GM19467 (cell line): ENCODE data around the gene DDIT4L.
A peak's percentile ranks its signal among the peaks of the same experiment; 100 is the strongest.
"Not testable (repeated sequence)": the region's sequence is repeated elsewhere in the genome, so short reads cannot be mapped to it uniquely, and the experiment has no call there.

Source experiments
- ATAC-seq: cut with Tn5 transposase; IDR thresholded peaks from one replicate; pipeline ENCODE4 v1.9.1; 2021; ENCODE audit warnings: mild to moderate bottlenecking, moderate library complexity; ENCODE audit not compliant: unreplicated experiment

DDIT4L gene, protein sequence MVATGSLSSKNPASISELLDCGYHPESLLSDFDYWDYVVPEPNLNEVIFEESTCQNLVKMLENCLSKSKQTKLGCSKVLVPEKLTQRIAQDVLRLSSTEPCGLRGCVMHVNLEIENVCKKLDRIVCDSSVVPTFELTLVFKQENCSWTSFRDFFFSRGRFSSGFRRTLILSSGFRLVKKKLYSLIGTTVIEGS

DNA sequence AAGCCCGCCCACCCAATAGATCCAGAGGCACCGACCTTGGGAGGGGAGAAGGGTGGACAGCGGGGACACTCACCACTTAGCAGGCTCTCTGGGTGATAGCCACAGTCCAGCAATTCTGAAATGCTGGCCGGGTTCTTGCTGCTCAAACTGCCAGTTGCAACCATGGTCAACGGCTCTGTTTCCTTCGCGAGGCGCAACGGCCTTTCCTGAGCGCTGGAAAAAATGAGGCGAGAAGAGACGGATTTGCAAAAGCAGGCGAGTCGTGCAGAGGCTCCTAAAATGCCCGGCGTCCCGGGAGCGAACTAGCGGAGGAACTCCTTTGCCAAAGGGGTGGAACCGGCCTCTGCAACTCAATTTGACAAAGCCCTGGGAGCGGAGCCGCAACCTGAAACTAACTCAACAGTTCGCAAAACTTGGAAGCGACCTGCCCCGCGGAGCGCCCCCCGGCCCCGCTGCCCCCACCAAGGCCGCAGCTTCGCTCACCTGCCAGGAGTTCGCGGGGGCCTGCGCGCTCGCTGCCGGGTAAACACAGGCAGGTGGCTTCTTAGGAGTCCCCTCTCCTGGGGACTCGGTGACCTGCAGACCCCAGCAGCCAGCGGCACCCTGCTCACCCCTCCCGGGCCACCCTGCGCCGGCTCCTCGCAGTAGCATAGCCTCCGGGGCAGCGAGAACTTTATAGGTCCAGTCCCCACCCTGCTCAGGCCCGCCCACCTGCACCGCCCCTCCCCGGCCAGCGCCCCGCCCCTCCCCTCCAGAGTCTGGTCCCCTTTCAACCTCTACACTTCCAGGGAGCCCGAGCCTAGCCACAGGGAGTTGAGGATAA is at the start of gene DDIT4L:
TSS of gene DDIT4L (minus strand) at position 649 of the 823 bp plus-strand sequence. CDS start at position 164, 485 bp downstream.
- ATAC-seq, result no peak

DNA sequence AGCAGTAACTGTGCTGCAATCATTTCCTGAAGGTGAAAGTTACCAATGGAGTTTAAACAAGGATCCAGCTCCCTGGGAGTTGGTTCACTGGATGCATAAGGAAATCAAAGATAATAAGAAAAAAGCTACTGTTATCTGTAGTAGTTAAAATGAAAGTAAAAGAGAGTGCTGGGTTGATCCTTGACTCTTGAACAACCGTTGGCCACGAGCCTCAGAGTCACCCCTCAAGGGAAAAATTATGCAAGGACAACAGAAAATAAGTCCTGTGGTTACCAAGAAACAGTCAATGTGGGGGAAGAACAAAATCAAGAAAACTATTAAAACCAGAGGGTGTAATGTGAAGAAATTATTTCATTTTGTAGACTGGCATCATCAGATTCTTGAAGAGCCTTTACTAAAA is 49.7 kb upstream of the DDIT4L start:
- no peak for ATAC-seq

DNA sequence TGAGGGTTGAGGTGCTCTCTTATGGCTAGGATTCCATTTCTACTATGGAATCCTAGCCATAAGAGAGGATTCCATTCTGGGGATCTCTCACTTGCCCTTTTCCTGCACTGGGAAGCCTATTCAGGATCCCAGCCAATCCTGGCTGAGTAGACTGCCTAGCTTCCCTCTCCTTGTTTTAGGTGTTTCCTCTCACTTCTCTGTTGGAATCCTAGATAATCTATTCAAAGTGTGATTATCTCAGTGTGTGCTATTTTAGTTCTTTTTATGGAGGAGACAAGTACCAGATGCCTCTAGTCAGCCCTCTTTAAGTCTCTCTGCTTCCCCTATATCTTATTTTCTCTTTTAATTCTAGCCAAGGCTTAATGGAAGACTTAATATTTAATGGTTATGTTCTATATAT is 34.5 kb upstream of the DDIT4L start:
- no peak for ATAC-seq

DNA sequence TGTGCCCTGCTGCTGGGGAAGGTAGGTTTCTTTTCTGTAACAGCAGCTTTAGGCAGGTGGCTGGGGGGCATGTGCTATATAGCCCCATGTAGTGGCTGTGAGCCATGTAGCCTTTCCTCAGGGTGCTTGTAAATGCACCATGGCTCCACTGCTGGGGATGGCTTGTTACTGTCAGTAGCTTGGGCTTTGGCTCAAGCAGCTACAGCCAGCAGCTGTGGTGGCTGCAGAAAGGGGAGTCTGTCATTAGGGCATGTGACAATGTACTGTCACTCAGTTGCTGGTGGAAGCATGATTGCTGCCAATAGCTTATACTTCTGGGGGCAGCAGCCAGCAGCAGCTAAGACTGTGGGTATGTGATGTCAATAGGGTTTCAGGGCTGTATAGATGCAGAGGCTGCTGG is 33.9 kb upstream of the DDIT4L start:
- ATAC-seq, result no peak

DNA sequence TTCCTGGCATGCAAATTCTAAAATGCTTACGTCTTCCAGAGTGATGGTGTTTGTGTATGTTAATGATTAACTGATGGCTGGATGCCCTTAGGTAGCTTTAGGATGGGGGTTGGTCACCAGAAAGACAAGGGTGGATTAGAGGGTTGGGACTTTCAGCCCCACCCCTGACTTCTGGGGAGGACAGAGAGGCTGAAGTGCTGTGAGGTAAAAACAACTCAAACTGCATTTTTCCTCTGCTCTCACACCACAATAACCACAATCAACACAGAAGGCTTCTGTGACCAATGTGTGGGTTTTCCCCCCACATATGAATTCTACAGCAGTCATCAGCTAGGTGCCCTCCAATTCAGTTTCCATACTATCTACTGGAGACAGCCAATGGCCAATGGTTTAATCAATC is 18.7 kb upstream of the DDIT4L start:
- ATAC-seq, result peak; percentile 89

DNA sequence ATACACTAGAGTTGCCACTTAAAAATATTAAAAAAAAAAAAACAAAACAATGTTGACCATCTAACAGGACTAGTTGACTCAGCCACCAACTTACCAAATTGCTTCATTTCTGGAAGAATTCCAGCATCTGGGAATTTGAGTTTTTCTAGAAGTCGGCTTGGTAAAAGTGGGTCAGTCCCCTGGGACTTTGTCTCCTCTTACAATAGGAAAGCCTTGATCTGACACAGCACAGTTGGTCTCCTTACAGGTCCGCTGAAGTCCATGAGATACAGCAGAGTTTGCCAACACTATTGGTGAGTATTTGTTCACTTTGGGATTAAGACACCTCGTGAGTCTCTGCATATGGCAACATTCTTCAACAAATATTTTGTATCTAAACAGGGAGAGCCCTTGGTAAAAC is 18.2 kb upstream of the DDIT4L start:
- ATAC-seq, result no peak

DNA sequence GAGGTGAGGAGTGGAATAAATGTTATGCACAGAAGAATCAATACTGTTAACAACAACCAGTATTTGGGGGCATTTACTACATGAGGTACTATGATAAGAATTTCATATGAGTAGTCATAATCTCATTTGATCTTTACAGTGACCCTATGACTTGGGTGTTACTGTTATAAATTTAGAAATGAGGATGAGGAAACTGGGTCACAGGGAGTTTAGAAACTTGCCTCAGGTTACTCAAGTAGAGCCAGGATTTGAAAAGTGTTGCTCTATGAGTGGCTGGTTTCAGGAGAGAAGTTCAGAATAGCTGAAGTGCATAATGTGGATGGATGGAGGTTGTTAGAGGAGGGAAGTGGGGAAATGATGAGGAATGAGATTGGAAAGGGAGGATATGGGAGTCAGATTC is 16.6 kb upstream of the DDIT4L start:
- no peak for ATAC-seq

DNA sequence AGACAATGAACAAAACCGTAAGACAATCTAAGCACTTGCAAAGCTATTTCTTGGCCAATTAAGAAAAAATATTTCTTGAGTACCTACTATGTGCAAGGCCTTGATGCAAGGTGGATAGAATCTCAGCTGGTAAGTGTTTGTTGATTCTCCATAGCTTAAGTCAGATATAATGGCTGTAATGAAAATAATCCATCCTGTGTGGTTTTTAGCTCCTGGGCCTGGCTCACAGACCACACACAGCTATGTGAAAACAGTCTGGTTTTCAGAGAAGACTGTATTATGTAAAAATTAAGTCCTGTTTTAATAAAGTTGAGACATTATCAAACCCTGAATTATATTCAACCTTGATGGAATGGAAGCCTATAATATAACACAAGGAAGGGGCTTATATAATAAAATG is 7.8 kb upstream of the DDIT4L start:
- ATAC-seq, result no peak

DNA sequence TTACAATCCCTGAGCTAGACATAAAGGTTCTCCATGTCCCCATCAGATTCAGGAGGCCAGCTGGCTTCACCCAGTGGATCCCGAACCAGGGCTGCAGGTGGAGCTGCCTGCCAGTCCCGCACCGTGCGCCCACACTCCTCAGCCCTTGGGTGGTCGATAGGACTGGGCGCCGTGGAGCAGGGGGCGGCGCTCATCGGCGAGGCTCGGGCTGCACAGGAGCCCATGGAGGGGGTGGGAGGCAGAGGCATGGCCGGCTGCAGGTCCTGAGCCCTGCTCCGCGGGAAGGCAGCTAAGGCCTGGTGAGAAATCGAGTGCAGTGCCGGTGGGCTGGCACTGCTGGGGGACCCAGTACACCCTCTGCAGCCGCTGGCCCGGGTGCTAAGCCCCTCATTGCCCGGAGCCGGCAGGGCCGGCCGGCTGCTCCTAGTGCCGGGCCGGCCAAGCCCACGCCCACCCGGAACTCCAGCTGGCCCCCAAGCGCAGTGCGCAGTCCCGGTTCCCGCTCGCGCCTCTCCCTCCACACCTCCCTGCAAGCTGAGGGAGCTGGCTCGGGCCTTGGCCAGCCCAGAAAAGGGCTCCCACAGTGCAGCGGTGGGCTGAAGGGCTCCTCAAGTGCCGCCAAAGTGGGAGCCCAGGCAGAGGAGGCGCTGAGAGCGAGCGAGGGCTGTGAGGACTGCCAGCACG is 6.3 kb upstream of the DDIT4L start:
- ATAC-seq, result not testable (repeated sequence)

DNA sequence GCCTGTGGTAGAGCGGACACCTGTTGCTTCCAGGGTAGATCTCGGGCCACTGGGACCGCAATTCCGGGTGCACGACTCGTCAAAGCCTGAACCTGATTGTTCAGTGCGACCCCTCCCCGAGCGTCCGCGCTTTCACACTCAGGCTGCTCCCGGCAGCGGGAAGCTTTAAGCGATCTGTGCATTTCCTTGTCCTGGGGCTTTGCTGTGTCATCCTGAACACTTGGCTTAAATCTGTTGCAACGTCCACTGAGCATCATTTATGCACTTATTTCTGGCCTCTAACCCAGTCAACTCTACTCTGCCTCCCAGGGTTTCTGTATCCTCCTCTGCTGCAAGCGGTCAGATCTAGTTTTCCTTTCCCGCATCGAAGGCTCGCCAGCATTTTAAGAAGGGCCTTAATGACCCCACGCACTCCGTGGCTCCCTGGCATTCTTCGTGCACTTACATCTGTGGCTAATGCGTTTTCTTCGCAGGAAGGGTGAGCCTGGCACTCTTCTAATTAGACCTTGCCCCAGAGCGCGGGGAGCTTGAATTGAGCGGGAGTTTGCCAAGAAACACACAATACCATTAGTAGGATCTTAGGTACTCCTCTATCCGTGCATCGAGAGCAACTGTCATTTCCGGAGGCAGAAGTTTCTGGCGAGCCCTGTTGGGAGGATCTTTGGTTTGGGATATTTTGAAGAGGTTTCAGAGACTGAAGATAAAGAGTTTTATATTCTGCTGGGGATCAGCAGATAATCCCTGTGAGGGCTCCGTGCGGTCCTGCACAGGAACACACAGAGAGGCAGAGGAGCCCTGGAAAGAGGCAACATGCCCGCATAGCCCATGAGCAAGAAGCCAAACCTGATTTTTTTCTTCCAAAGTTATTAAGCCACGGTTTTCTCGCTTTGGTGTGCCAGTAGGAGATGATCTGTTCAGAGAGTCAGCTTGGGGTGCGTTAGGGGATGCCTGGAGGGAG is 654 bp upstream of the DDIT4L start:
- no peak for ATAC-seq

DNA sequence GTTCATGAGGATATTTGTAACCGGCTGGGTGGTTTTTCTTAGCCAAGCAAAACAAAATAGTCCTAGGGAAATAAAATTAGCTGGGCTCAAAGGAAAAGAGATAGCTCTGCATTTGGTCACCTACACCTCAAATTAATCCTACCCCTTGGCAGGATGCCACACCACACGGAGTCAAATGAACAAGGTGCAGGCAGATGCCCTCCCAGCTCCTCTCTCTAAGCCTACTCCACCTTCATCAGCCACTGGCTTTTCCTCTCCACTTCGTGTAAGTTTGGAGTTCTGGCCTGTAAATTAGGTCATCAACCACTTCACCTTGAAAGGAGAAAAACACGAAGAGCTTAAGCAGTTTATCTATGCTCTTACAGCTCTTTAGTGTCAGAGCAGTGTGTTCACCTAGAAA is 1.4 kb downstream of the DDIT4L start:
- no peak for ATAC-seq

DNA sequence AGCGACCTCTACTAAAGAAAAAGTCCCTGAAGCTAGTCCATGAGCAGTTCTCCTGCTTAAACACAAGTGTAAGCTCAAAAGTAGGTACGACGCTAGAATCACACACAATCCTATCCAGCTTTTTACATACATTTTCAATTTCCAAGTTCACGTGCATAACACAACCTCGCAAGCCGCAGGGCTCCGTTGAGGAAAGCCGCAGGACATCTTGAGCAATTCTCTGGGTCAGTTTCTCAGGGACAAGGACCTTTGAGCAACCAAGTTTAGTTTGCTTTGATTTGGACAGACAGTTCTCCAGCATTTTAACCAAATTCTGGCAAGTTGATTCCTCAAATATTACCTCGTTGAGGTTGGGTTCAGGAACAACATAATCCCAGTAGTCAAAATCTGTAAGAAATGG is 2.5 kb downstream of the DDIT4L start:
- no peak for ATAC-seq

DNA sequence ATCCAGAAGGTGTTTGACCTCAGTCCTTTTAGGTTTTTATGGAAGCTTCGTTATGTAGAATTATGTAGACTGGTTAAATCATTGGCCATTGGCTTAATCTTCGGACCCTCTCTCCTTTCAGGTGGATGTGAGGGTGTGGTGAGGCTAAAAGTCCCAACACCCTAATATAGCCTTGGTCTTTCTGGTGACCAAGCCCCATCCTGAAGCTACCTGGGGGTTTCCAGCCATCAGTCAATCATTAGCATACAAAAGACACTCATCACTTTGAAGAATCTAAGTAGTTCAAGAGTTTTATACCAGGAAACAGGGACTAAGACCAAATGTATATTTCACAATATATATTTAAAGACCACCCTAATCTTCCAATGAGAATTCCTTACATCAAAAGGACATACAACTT is 5.5 kb downstream of the DDIT4L start:
- no peak for ATAC-seq

DNA sequence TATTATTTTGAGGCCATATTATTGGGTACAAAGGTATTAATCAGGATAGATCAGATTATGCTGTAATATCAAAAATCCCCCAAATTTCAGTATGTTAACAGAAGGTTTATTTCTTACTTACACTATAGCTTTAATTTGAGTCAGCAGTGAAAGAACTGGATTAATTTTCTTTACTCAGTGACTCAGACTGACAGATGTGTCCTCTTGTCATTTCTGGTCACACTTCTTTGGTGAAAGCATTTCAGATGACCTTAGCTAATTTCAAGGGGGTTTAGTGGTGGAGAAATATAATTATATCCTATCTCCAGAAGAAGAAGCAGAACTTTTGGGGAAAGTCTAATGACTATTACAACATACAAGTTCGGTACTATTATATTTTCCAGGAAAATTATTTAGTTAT is 12.4 kb downstream of the DDIT4L start:
- ATAC-seq, result no peak

DNA sequence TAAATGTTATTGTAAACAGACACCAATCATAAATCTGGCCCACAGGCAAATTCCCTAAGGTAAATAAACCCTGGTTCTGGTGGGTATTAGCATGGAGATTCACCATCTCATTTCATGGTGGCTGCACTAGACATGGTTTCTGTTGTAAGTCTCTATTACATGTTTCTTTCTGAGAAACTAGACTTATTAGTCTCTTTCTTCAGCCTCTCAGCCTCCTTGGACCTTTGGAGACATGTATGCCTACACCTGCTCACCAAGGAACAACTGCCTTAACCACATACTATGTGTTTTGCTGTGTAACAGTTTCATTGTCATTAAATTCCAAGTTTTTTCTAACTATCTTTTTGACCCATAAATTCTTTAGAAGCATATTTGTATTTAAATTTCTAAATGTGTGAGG is 13.1 kb downstream of the DDIT4L start:
- ATAC-seq, result no peak

DNA sequence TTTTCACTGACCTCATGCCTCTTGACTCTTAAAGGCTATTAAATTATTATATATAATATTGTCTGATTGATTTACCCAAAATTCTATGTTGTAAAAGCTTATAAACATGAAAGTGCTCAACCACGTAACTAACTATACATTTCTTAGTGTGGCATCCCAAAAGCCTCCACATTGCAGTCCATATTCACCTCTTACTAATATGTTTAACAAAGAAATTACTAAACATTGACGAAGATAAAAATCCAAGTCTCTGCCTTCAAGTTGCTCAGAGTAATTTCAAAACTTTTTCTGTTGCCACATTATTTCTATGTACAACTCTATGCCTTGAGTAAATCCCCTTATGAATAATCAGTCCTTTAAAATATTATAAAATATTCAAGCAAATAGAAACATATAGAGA is 14.4 kb downstream of the DDIT4L start:
- no peak for ATAC-seq

DNA sequence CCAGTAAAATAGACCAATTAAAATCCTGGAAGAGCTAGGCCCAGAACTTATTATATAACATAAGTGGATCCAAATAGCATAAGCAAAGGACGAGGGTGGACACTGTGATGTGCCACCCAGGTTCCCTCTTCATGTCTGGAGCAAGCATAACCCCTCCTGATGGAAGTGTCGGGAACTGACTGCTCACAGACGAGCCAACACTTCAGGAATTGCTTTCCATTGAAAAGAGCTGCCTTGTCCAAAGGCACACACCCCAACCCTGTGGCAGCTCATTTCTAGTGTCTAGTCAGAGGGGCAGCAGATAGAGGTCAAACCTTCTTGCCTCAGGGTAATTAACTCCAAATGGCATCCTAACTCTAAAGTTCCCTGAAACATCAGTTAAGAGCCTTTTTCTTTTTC is 15.3 kb downstream of the DDIT4L start:
- no peak for ATAC-seq

DNA sequence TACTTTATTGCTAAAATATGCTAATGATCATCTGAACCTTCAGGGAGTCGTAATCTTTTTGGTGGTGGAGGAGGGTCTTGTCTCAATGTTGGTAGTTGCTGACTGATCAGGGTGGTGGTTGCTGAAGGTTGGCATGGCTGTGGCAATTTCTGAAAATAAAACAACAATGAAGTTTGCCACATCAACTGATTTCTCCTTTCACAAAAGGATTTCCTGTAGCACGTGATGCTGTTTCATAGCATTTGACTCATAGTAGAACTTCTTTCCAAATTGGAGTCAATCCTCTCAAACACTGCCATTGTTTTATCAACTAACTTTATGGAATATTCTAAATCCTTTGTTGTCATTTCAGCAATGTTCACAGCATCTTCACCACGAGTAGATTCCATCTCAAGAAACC is 19.3 kb downstream of the DDIT4L start:
- no peak for ATAC-seq

DNA sequence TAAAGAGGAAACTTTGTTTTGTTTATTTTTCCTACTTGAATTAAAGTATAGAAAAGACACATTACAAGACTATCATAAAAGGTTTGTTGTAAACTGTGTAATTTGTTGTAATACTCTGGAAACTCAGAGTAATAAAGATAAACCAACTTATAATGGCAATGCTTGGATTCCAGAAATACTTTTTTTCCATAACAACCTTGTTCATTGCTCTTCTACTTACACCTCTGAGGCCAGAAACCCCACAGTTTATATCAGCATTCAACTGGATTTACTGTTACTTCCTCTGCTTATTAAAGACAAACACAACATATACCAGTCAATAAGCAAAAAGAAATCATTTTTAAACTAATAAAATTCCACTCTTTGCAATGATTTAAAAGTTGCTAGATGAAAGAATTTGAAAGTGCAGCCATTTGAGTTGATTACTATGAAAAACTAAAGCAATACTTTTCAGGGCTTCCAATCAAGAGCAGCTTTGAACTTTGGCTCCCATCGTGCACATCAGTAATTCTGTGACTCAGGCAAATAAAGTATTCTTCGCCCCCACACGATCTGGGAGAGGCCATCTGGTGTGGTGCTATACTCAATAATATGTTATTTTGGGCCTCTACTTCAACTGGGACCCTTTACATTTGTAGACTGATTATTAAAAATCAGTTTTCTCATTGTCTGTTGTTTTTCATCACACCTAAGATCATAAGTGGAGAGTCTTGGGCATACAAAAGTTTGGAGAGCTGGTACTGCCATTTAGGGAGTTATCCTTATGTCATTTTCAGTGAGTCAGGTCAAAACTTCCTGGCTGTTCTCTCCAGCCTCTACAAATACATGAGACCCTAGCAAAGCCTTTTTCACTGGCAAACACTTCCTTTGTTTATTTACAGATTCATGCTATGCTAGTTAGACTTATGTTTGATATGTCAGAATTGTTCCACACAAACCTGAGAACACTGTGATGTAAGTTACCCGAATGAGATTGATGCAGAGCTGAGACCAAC is 20.5 kb downstream of the DDIT4L start:
- ATAC-seq, result no peak

DNA sequence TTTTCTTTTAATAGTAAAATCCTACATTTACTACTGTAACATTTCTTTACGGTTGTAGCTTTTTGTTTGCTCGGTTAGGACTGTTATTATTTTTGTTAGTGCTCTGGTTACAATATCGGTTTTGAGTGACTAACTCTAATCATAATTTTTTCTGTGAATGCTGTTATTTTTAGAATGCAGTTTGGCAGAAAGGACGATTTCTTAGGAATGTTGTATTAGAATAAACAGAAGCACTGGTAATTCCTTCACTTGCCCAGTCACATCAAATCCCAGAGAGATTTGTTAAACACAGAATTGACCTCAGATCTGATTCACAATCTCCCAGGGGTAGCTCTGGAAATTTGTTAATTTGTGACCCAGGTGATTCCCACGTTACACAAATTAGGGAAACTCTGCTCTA is 21.7 kb downstream of the DDIT4L start:
- ATAC-seq, result no peak
